HepG2 (cell line): ENCODE measurements around the gene IMPDH1. TPM values are rescaled to one million over a fixed set of nuclear protein-coding genes. Genes with fewer than 3 reads are reported as not detected.

Experiments used
- ARID2 ChIP-seq: sonication (generic); formaldehyde crosslinking; IDR thresholded peaks from 2 replicates; pipeline ENCODE4 v1.8.1; 2022; ENCODE audit warnings: mild to moderate bottlenecking, missing genetic modification reagents, borderline replicate concordance
- ARID4A ChIP-seq: sonication (generic); formaldehyde crosslinking; IDR thresholded peaks from 2 replicates; pipeline ENCODE4 v1.5.0; 2020; ENCODE audit warnings: mild to moderate bottlenecking, missing genetic modification reagents, borderline replicate concordance
- ATAD3A ChIP-seq: sonication (generic); formaldehyde crosslinking; IDR thresholded peaks from 2 replicates; pipeline ENCODE4 v1.4.0; 2020; ENCODE audit warnings: missing genetic modification reagents
- BCL6 ChIP-seq: IDR thresholded peaks from 2 replicates; pipeline ENCODE4 v1.6.1; 2016; ENCODE audit warnings: missing genetic modification reagents, missing compliant biosample characterization
- CEBPB ChIP-seq: IDR thresholded peaks from 2 replicates; pipeline ENCODE4 v1.6.1; 2011; ENCODE audit warnings: low read depth, low read length, improper control_type of control experiment, borderline replicate concordance
- EED ChIP-seq: sonication (generic); formaldehyde crosslinking; IDR thresholded peaks from 2 replicates; pipeline ENCODE4 v1.5.0; 2020; ENCODE audit warnings: mild to moderate bottlenecking, missing genetic modification reagents
- FOXM1 ChIP-seq: sonication (generic); formaldehyde crosslinking; IDR thresholded peaks from 2 replicates; pipeline ENCODE4 v1.5.0; 2020; ENCODE audit warnings: missing genetic modification reagents
- FOXP1 ChIP-seq, 2 experiments: fragments of 450-650 bp in 1 of 2; IDR thresholded peaks; 2 replicates each; pipeline ENCODE4 v1.6.1; 2017 to 2018; ENCODE audit warnings: antibody characterized with exemption in 1 of 2
- KDM5A ChIP-seq: fragments of 200-600 bp; sonication (generic); IDR thresholded peaks from 2 replicates; pipeline ENCODE4 v1.7.0; 2018; ENCODE audit warnings: antibody characterized with exemption, mild to moderate bottlenecking, low read length, borderline replicate concordance
- MAX ChIP-seq: IDR thresholded peaks from 2 replicates; pipeline ENCODE4 v1.6.1; 2012; ENCODE audit warnings: inconsistent platforms
- PAF1 ChIP-seq: IDR thresholded peaks from 2 replicates; pipeline ENCODE4 v1.6.1; 2016; ENCODE audit warnings: missing genetic modification reagents, missing compliant biosample characterization
- PRPF4 ChIP-seq: fragments of 200-400 bp; formaldehyde crosslinking; IDR thresholded peaks from 2 replicates; pipeline ENCODE4 v1.6.1; 2016; ENCODE audit warnings: low read length, low read depth; ENCODE audit not compliant: poor library complexity, severe bottlenecking
- STAG1 ChIP-seq: sonication (generic); formaldehyde crosslinking; IDR thresholded peaks from 2 replicates; pipeline ENCODE4 v1.4.0; 2020; ENCODE audit warnings: missing genetic modification reagents
- TCF12 ChIP-seq, 2 experiments: fragments of 450-650 bp in 1 of 2; sonication (generic) in 1 of 2; formaldehyde crosslinking in 1 of 2; IDR thresholded peaks; 2 replicates each; pipeline versions ENCODE4 v1.6.1 to v1.8.0; 2017 to 2022; ENCODE audit warnings: antibody characterized with exemption in 1 of 2, mild to moderate bottlenecking in 1 of 2, missing genetic modification reagents in 1 of 2, moderate library complexity in 1 of 2
- ZBTB3 ChIP-seq: sonication (generic); formaldehyde crosslinking; IDR thresholded peaks from 2 replicates; pipeline ENCODE4 v1.4.0; 2020; ENCODE audit warnings: low read depth, mild to moderate bottlenecking, moderate library complexity, missing genetic modification reagents, borderline replicate concordance
- ZBTB44 ChIP-seq: sonication (generic); formaldehyde crosslinking; IDR thresholded peaks from 2 replicates; pipeline ENCODE4 v1.4.0; 2020; ENCODE audit warnings: missing genetic modification reagents
- ZBTB7B ChIP-seq: sonication (generic); formaldehyde crosslinking; IDR thresholded peaks from 2 replicates; pipeline ENCODE4 v1.4.0; 2020; ENCODE audit warnings: missing genetic modification reagents
- ZFP90 ChIP-seq: sonication (generic); formaldehyde crosslinking; IDR thresholded peaks from 2 replicates; pipeline ENCODE4 v1.8.0; 2022; ENCODE audit warnings: missing genetic modification reagents, mild to moderate bottlenecking, inconsistent platforms, borderline replicate concordance
- ZNF17 ChIP-seq: sonication (generic); formaldehyde crosslinking; IDR thresholded peaks from 2 replicates; pipeline ENCODE4 v1.5.0; 2020; ENCODE audit warnings: mild to moderate bottlenecking, missing genetic modification reagents
- ZNF333 ChIP-seq: sonication (generic); formaldehyde crosslinking; IDR thresholded peaks from 2 replicates; pipeline ENCODE4 v1.4.0; 2020; ENCODE audit warnings: mild to moderate bottlenecking, missing genetic modification reagents, borderline replicate concordance
- ZNF558 ChIP-seq: sonication (generic); formaldehyde crosslinking; IDR thresholded peaks from 2 replicates; pipeline ENCODE4 v1.9.0; 2022; ENCODE audit warnings: mild to moderate bottlenecking, missing genetic modification reagents, borderline replicate concordance
- ZNF589 ChIP-seq: sonication (generic); formaldehyde crosslinking; conservative IDR thresholded peaks from 2 replicates; pipeline ENCODE4 v1.8.0; 2022; ENCODE audit warnings: mild to moderate bottlenecking, moderate library complexity, missing genetic modification reagents
- ZNF629 ChIP-seq: sonication (generic); formaldehyde crosslinking; conservative IDR thresholded peaks from 2 replicates; pipeline ENCODE4 v1.5.0; 2020; ENCODE audit warnings: missing genetic modification reagents
- ZNF709 ChIP-seq: sonication (generic); formaldehyde crosslinking; IDR thresholded peaks from 2 replicates; pipeline ENCODE4 v1.5.0; 2020; ENCODE audit warnings: mild to moderate bottlenecking, missing genetic modification reagents
- ZSCAN12 ChIP-seq: sonication (generic); formaldehyde crosslinking; IDR thresholded peaks from 2 replicates; pipeline ENCODE4 v1.9.0; 2021; ENCODE audit warnings: mild to moderate bottlenecking, missing genetic modification reagents
- polyA plus RNA-seq, 8 experiments: library from polyadenylated mRNA; depleted of rRNA in 3 of 8; stranded (reverse) in 7 of 8; unstranded in 1 of 8; fragments of >200 nt; fragmentation: Illumina TruSeq in 4 of 8; extraction: Trizol in 4 of 8; gene quantifications; 2 replicates each; pipeline versions ENCODE4 v1.2.1 to v1.2.3, GENCODE V29; 2011 to 2016; ENCODE audit warnings: low read depth in 4 of 8, missing spikeins in 1 of 8, mixed read lengths in 1 of 8; ENCODE audit not compliant: insufficient read depth in 1 of 8
- total RNA-seq, 5 experiments: library from RNA; depleted of rRNA; stranded (reverse); fragments of >200 nt; fragmentation: Illumina TruSeq; extraction: Trizol; gene quantifications; 2 replicates each; pipeline ENCODE4 v1.2.3, GENCODE V29; 2016; ENCODE audit warnings: low read depth in 1 of 5

IMPDH1 gene
- total and polyA plus RNA-seq, 2 of the 13 experiments (the other 11 are each of a cell fraction or from before 2014, with no cell fraction given): 22.8 to 34.0 TPM

DNA sequence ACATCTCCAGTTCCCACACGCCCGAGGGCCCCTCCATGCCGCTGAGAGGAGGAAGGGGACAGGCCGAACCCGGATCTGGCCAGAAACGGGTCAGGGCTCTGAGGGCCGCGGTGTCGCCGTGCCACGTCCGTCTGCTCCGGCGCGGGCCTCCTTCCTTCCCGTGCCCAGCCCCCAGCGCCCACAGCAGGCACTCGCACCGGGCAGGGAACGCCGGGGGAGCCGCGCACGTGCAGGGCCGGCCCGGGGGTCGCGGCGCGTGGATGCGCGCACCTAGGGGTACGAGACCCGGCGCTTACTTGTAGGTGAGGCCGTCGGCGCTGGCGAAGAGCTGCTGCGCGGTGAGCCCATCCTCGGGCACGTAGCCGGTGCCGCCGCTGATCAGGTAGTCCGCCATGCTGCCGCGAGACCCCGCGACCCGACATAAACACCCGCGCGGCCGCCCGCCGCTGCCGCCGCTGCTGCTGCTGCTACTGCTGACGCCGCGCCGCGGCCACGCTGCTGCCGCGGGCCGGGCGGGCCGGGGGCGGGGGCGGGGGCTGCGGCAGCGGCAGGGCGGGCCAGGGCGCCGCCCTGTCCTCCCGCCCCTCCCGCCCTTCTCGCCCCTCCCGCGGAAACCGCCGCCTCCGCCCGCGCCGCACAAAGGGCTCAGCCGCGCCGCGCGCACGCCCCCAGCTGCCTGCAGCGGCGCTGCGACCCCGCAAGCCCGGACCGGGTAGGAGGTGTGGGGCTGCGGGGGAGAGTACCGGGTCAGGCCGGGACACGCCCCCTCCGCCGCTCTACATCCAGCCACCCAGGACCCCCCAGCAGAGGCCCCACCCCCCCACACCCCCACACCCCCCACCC, 4.1 kb downstream of the IMPDH1 start (continued):
- no peak for TF ChIP-seq ARID2 (CRISPR knock-in tag)
- TF ChIP-seq FOXP1 (IDR thresholded peaks at IDR 0.05): no peak
- no peak for TF ChIP-seq FOXP1 (CRISPR knock-in tag; IDR thresholded peaks at IDR 0.05)
- TF ChIP-seq ZBTB3 (CRISPR knock-in tag): no peak
- TF ChIP-seq TCF12 (IDR thresholded peaks at IDR 0.05): no peak
- TF ChIP-seq TCF12 (CRISPR knock-in tag; IDR thresholded peaks at IDR 0.05): 0 out of 2 replicates have a peak, but pooled peaks have one; percentile 27
- no peak for TF ChIP-seq PRPF4
- TF ChIP-seq ATAD3A (CRISPR knock-in tag): no peak
- TF ChIP-seq ZNF589: no peak
- no peak for TF ChIP-seq PAF1 (CRISPR knock-in tag)
- TF ChIP-seq ZFP90: no peak
- no peak for TF ChIP-seq ZBTB7B
- 0 out of 2 replicates have a peak, but pooled peaks have one; percentile 46 for TF ChIP-seq ZNF558 (CRISPR knock-in tag)
- no peak for TF ChIP-seq BCL6 (CRISPR knock-in tag)
- TF ChIP-seq CEBPB: no peak
- no peak for TF ChIP-seq KDM5A
- TF ChIP-seq ZNF709 (CRISPR knock-in tag): no peak
- no peak for TF ChIP-seq ZNF629 (CRISPR knock-in tag)
- no peak for TF ChIP-seq FOXM1 (CRISPR knock-in tag)
- no peak for TF ChIP-seq ZSCAN12 (CRISPR knock-in tag)
- no peak; the same call in 1 of the 2 replicates for TF ChIP-seq EED (CRISPR knock-in tag)
- no peak for TF ChIP-seq ZNF17
- TF ChIP-seq MAX: peak; percentile 65
- TF ChIP-seq ZBTB44 (CRISPR knock-in tag): no peak
- no peak; the same call in 1 of the 2 replicates for TF ChIP-seq ZNF333
- TF ChIP-seq STAG1 (CRISPR knock-in tag): no peak
- peak; percentile 56 for TF ChIP-seq ARID4A (CRISPR knock-in tag)
